Lower leg skin (tissue), 3 donors: ENCODE results near the gene CEP192.

Experiments
- CTCF ChIP-seq, 3 donors: fragments of 450-650 bp; IDR thresholded peaks; one replicate each; pipeline ENCODE4 v1.5.1; 2016; ENCODE audit warnings: antibody characterized with exemption in 3 of 3, mild to moderate bottlenecking in 3 of 3, moderate library complexity in 2 of 3
- POLR2A ChIP-seq, 2 donors: fragments of 450-650 bp; IDR thresholded peaks; one replicate each; pipeline ENCODE4 v1.6.1; 2016 to 2017; ENCODE audit warnings: antibody characterized with exemption in 2 of 2, mild to moderate bottlenecking in 1 of 2, moderate library complexity in 1 of 2

- TF ChIP-seq CTCF (IDR thresholded peaks at IDR 0.05) (no peak), POLR2A (IDR thresholded peaks at IDR 0.05) (no peak)
Measured at GRCh38 chr18:13120983-13121441, 129.8 kb downstream of the CEP192 start.
